NCI-H774 (cell line): ENCODE measurements around the gene STYXL1.
"Not testable (repeated sequence)": the region's sequence is repeated elsewhere in the genome, so short reads cannot be mapped to it uniquely, and the experiment has no call there.

Experiments used
- DNase-seq: peaks from one replicate; lab custom pipeline; 2025; lab: John Stamatoyannopoulos, UW

The STYXL1 gene

GRCh38 chr7:76065016-76065612 is 17.3 kb upstream of the STYXL1 start:
- no peak for DNase-seq

DNA sequence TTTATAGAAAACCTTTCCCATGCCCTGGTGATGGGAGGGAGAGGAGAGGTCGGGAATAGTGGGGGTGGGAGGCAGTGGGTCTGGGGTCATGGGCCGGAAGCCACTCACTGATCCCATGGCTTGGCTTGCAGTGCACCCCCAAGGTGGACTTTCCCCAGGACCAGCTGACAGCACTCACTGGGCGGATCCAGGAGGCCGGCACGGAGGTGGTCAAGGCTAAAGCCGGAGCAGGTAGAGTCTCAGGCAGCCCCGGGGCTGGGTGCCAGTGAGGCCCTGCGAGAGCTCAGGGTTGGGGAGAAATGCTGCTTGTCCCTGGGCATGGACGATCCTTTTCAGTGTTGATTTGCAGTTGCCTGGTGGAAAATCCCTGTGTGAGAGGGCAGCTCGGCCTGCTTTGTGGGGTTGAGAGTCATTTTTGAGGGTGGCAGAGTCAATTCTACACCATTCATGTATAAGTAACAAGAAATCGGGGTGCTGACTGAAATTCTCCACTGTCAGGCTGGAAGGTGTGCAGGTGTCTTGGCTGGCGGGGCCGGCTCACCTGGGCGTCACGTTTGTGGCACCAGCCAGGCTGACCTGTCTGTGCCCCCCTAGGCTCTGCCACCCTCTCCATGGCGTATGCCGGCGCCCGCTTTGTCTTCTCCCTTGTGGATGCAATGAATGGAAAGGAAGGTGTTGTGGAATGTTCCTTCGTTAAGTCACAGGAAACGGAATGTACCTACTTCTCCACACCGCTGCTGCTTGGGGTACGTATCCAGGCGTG is 16.6 kb upstream of the STYXL1 start:
- DNase-seq: no peak

- DNase-seq: no peak
These were observed 15.7 kb upstream of the STYXL1 start for GRCh38 chr7:76063525-76063924.

GRCh38 chr7:76063114-76063513 is 15.3 kb upstream of the STYXL1 start:
- no peak for DNase-seq

DNA sequence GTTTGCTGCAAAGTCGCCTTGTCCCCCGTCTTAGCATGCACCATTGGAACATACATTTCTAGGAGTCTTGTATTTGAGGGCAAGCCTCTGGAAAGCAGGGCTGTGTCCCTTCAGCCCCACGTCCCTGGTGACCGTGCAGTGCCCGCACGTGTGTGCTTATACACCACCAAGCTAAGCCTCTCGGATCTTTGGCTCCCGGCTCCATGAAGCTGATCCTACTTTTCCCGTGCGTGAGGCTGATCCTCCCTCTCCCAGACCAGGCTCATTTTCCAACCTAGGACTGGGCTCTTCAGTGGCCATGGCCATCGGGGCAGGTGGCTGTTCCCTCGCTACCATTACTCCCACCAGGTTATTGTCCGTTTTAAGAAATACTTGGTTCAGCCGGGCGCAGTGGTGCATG is 14.5 kb upstream of the STYXL1 start:
- DNase-seq: no peak

DNA sequence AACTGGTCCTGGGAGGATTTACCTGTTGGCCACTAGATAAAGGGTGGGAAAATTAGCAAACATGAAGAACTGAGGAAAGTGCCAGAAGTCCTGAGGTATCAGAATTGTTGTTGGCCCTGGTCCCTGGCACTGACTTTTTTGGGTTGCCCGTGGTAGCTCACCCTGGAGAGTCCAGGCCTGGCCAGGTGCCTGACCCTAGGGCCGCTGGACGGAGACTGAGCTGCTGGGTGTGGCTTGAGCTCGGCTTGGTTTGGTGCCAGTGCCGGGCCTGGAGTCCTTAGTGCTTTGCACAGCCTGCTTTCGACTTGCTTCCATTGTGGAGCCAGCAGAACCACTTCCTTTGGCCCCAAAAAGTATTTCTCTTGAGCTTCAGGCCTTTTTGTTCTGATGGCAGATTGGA is 13.0 kb upstream of the STYXL1 start:
- DNase-seq: no peak

GRCh38 chr7:76058745-76059144 is 10.9 kb upstream of the STYXL1 start:
- not testable (repeated sequence) for DNase-seq

DNA sequence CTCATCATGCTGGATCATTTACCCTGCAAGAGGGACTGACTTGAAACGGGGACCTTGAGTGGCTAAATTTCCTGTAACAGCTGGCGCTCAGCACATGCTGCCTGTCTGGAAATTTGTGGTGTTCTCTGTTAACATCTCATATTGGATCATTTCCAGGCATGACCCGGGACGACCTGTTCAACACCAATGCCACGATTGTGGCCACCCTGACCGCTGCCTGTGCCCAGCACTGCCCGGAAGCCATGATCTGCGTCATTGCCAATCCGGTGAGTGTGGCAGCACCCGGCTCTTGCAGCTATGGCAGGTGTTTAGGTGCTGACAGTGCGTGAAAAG is 10.0 kb upstream of the STYXL1 start:
- DNase-seq: no peak

- DNase-seq: no peak
These were observed 9.5 kb upstream of the STYXL1 start for GRCh38 chr7:76057103-76057812.

GRCh38 chr7:76056241-76056640 is 8.4 kb upstream of the STYXL1 start:
- no peak for DNase-seq

DNA sequence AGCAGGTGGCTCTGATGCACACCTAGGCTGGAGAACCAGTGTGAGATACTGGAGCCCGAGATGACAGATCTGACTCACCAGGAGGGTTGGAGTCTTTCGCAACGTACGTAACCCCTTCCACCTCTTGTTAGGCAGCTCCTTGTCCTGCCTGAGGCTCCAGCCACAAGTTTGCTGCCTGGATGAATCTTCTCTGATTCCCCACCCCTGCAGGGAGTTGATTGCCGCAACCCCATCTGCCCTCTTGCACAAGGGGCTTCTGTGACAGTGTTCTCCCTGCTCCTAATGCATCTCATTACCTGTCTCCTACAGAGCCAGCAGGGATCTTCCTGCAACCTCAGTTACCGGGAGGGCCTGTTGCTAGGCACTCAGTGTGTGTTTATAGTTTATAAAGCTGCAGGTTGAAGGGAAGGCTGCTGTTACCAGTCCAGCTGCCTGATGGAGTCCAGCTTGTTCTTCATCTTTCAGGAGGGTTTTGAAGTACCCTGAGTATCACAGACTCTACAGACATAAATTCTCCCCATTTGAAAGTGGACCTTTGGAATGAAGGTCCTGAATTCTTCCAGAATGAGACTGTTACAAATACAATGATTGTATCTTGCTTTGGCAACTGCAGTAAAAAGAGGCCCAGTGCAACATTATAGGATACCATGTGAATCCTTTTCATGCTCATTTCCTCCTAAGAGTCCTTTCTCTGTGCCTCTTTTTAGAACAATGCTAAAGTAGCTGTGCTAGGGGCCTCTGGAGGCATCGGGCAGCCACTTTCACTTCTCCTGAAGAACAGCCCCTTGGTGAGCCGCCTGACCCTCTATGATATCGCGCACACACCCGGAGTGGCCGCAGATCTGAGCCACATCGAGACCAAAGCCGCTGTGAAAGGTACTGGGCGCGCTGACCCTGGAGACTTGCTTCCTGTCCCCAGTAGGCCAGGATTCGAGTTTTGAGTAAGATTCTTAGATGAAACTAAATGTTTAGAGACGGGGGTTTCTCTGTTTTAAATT is 6.6 kb upstream of the STYXL1 start:
- DNase-seq: no peak

- DNase-seq: no peak
These were observed 5.7 kb upstream of the STYXL1 start for GRCh38 chr7:76053461-76053860.

- DNase-seq: not testable (repeated sequence)
These were observed 4.9 kb upstream of the STYXL1 start for GRCh38 chr7:76052681-76053080.

- no peak for DNase-seq
These were observed 4.0 kb upstream of the STYXL1 start for GRCh38 chr7:76051840-76052239.

DNA sequence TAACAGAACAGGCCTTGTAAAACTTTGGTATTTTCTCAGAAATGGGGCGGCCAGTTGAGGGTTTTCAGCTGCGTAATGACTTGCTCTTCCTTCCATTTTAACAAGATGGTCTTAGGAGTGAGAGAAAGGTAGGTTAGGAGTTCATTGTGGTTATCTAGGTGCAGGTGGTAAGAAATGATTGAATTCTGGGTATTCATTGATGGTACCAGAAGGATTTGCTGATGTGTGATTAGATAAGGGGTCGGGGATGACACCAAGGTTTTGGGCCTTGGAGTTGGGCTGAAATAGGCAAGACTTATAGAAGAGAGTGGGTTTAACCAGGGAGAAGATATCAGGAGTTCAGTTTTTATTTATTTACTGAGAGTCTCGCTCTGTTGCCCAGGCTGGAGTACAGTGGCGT is 2.7 kb upstream of the STYXL1 start:
- DNase-seq: no peak

- DNase-seq: no peak
These were observed 1.5 kb upstream of the STYXL1 start for GRCh38 chr7:76049295-76049694.

GRCh38 chr7:76048668-76048988 is 828 bp upstream of the STYXL1 start:
- DNase-seq: no peak

GRCh38 chr7:76047305-76047810 is 442 bp downstream of the STYXL1 start:
- DNase-seq: no peak

DNA sequence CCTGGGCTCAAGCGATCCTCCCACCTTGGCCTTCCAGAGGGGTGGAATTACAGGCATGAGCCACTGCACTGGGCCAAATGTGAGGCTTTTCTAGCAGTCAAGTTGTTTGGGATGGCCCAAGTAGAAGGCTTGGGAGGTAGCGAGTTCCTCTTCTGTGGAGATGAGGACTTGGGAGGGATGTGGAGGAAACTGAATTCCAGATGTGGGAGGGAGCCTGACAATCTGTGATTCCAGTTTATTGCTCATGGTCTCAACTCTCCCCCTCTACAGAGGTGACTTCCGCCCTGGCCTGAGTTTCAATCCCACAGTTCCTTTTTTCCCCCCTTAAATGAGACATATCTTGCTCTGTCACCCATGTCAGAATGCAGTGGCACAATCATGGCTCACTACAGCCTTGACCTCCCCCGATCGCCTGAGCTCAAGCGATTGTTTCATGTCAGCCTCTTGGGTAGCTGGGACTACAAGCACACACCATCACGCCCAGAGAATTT is 3.4 kb downstream of the STYXL1 start:
- DNase-seq: no peak

DNA sequence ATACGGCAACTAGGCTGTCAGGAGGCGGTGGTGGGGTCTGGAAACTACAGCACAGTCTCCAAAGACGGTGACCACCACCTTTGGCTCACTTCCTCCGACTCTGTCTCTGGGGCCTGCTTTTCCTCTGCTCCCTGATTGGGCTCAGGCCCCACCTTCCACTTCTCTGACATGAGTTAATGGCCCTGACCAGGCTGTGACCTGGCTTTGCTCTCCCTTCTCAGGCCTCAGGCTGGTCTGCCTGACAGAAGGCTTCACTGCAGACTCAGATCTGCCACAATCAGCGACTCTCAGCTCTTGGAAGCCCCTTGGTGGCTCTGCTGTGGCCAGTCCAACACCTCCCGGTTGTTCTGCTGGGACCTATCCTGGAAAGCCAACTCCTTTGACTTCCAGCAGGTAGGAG is 7.7 kb downstream of the STYXL1 start:
- no peak for DNase-seq

- DNase-seq: no peak
These were observed 10.5 kb downstream of the STYXL1 start for GRCh38 chr7:76037310-76037709.

DNA sequence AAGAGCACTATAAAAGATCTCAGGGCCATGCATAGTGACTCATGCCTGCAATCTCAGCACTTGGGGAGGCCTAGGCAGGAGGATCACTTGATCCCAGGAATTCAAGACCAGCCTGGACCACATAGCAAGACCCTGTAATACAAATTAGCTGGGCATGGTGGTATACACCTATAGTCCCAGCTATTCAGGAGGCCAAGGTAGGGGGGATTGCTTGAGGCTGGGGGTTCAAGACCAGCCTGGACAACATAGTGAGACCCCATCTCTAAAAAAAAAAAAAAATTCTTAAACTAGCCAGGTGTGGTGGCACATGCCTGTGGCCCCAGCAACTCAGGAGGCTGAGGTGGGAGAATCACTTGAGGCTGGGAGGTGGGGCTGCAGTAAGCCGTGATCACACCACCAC is 15.8 kb downstream of the STYXL1 start:
- no peak for DNase-seq
